Colonic mucosa (tissue), 4 donors: Measurements from ENCODE around the gene ZNF561. TPM values are rescaled to one million over a fixed set of nuclear protein-coding genes. Genes with fewer than 3 reads are reported as not detected.
A peak's percentile ranks its signal among the peaks of the same experiment; 100 is the strongest.

ENCODE experiments used
- DNase-seq: peaks from one replicate; pipeline ENCODE4 v3.0.0-alpha.2; 2020
- H3K27ac ChIP-seq: fragments of 200-600 bp; one replicate; pipeline ENCODE4 v1.8.0; 2021
- H3K27me3 ChIP-seq: fragments of 200-600 bp; one replicate; pipeline ENCODE4 v1.8.0; 2021
- H3K36me3 ChIP-seq: fragments of 200-600 bp; one replicate; pipeline ENCODE4 v1.8.0; 2021
- H3K4me1 ChIP-seq: fragments of 200-600 bp; one replicate; pipeline ENCODE4 v1.8.0; 2021; ENCODE audit warnings: mild to moderate bottlenecking
- H3K4me3 ChIP-seq: fragments of 200-600 bp; one replicate; pipeline ENCODE4 v1.8.0; 2021
- H3K9ac ChIP-seq, 2 donors: one replicate each; pipeline ENCODE4 v1.7.0; 2013; ENCODE audit warnings: control low read depth in 2 of 2, low read depth in 2 of 2, low read length in 2 of 2
- H3K9me3 ChIP-seq: fragments of 200-600 bp; one replicate; pipeline ENCODE4 v1.8.0; 2021
- CTCF ChIP-seq: fragments of 200-600 bp; IDR thresholded peaks from one replicate; pipeline ENCODE4 v1.8.0; 2022; ENCODE audit warnings: antibody characterized with exemption, mild to moderate bottlenecking
- intact Hi-C: fragments of 100-400 bp; cut with DNase I; formaldehyde crosslinking; loops from one replicate; pipeline ENCODE4 v1.14.1; 2022
- total RNA-seq, 2 donors: library from RNA; stranded (reverse); fragmentation: NEBNext Ultra II Directional in 1 of 2; extraction: Animal tissue kit (Norgen Biotek cat#: 25700) in 1 of 2; gene quantifications; one replicate each; pipeline ENCODE4 v1.2.1, GENCODE V29; 2021
- donor health status: healthy.
- donor health status: DM: no; HTN: no; CAD: no.
- donor health status: DM: no; HTN: no; CAD: no.

Gene ZNF561
- total RNA-seq, 2 donors from 2014 or later, result 29.7 to 32.2 TPM

- no peak for TF ChIP-seq CTCF
- no peaks in the 10 kb centered on the region for H3K4me1 ChIP-seq
- H3K36me3 ChIP-seq, result no peaks in the 10 kb centered on the region
- no peaks in the 10 kb centered on the region for H3K9me3 ChIP-seq
- H3K27ac ChIP-seq, result no peak overlapping the region
- no peak for DNase-seq
- no peak overlapping the region for H3K9ac ChIP-seq
- H3K27me3 ChIP-seq, result no peaks in the 10 kb centered on the region
- intact Hi-C loops, result no loop called here
- no peak overlapping the region for H3K4me3 ChIP-seq
Measured at GRCh38 chr19:9627856-9628255, 6.8 kb upstream of the ZNF561 start.

- no peak for TF ChIP-seq CTCF
- no peak for DNase-seq
- Histone ChIP-seq H3K27ac (no peak overlapping the region), H3K36me3 (peaks cover 11% of the 10 kb centered on the region), H3K4me1 (peaks cover 4% of the 10 kb centered on the region), H3K4me3 (no peak overlapping the region), H3K27me3 (no peaks in the 10 kb centered on the region), H3K9me3 (no peaks in the 10 kb centered on the region), H3K9ac (no peak overlapping the region)
- intact Hi-C loops, result loop anchor here (2.0 kb wide), 1 partner anchor 168 kb away; no protein-coding TSS in a partner anchor
Measured at GRCh38 chr19:9622531-9622930, 1.5 kb upstream of the ZNF561 start.

- Histone ChIP-seq H3K4me3 (peak overlapping the region; percentile 56), H3K27me3 (no peaks in the 10 kb centered on the region), H3K4me1 (peaks cover 4% of the 10 kb centered on the region), H3K9ac (peak overlapping the region; percentile 79 to 94), H3K36me3 (peaks cover 11% of the 10 kb centered on the region), H3K9me3 (no peaks in the 10 kb centered on the region), H3K27ac (peak overlapping the region; percentile 81)
- DNase-seq, result no peak
- intact Hi-C loops, result no loop called here
- no peak for TF ChIP-seq CTCF
Measured at GRCh38 chr19:9620842-9621155, 233 bp downstream of the ZNF561 start.

GRCh38 chr19:9615844-9616243 is 5.2 kb downstream of the ZNF561 start:
- TF ChIP-seq CTCF, result no peak
- Histone ChIP-seq H3K27ac (no peak overlapping the region), H3K9me3 (peaks cover 5% of the 10 kb centered on the region), H3K9ac (no peak overlapping the region), H3K27me3 (no peaks in the 10 kb centered on the region), H3K36me3 (peaks cover 46% of the 10 kb centered on the region), H3K4me3 (no peak overlapping the region), H3K4me1 (no peaks in the 10 kb centered on the region)
- intact Hi-C loops, result no loop called here
- DNase-seq, result no peak

GRCh38 chr19:9610484-9611113 is 10.4 kb downstream of the ZNF561 start:
- Histone ChIP-seq H3K4me1 (no peaks in the 10 kb centered on the region), H3K9me3 (peaks cover 5% of the 10 kb centered on the region), H3K36me3 (peaks cover 38% of the 10 kb centered on the region), H3K4me3 (no peak overlapping the region), H3K9ac (no peak overlapping the region), H3K27ac (no peak overlapping the region), H3K27me3 (no peaks in the 10 kb centered on the region)
- TF ChIP-seq CTCF, result no peak
- intact Hi-C loops, result no loop called here
- no peak for DNase-seq
